ENCODE results near the gene PLD5.
"Not testable (repeated sequence)": the region's sequence is repeated elsewhere in the genome, so short reads cannot be mapped to it uniquely, and the experiment has no call there.

DNA sequence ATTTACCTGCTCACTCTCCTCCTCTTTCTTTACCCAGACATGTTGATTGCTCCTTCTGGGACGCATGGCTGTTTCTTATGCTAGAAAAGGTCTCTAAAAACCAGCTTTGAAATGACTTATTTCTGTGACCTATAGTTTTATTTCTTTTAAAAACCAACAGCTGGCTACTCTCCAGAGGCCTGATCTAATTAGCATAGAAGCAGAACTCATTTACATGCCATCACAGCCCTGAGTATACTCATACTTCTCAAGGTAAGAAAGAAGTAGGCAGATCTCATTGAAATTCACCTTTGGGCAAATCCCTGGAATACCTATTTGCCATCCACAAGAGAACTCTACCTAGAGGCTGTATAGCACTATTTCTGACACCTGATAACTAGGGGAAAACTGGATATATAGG is 230.7 kb downstream of the PLD5 start:
- TF ChIP-seq, protein P1, sequence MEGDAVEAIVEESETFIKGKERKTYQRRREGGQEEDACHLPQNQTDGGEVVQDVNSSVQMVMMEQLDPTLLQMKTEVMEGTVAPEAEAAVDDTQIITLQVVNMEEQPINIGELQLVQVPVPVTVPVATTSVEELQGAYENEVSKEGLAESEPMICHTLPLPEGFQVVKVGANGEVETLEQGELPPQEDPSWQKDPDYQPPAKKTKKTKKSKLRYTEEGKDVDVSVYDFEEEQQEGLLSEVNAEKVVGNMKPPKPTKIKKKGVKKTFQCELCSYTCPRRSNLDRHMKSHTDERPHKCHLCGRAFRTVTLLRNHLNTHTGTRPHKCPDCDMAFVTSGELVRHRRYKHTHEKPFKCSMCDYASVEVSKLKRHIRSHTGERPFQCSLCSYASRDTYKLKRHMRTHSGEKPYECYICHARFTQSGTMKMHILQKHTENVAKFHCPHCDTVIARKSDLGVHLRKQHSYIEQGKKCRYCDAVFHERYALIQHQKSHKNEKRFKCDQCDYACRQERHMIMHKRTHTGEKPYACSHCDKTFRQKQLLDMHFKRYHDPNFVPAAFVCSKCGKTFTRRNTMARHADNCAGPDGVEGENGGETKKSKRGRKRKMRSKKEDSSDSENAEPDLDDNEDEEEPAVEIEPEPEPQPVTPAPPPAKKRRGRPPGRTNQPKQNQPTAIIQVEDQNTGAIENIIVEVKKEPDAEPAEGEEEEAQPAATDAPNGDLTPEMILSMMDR (IDR thresholded peaks at IDR 0.05; ENCODE audit: low read length), result not testable (repeated sequence)
- TF ChIP-seq EZH2 (IDR thresholded peaks at IDR 0.05; ENCODE audit: borderline replicate concordance, low read length), result not testable (repeated sequence)

Measured in OCI-LY1 (cell line).